Cerebellar cortex (tissue), 1 donor: Measurements from ENCODE around the gene EMC6.

Experiments used
- DNase-seq: peaks from one replicate; pipeline ENCODE4 v3.0.0-alpha.2; 2015; ENCODE audit warnings: low spot score

EMC6 gene

DNA sequence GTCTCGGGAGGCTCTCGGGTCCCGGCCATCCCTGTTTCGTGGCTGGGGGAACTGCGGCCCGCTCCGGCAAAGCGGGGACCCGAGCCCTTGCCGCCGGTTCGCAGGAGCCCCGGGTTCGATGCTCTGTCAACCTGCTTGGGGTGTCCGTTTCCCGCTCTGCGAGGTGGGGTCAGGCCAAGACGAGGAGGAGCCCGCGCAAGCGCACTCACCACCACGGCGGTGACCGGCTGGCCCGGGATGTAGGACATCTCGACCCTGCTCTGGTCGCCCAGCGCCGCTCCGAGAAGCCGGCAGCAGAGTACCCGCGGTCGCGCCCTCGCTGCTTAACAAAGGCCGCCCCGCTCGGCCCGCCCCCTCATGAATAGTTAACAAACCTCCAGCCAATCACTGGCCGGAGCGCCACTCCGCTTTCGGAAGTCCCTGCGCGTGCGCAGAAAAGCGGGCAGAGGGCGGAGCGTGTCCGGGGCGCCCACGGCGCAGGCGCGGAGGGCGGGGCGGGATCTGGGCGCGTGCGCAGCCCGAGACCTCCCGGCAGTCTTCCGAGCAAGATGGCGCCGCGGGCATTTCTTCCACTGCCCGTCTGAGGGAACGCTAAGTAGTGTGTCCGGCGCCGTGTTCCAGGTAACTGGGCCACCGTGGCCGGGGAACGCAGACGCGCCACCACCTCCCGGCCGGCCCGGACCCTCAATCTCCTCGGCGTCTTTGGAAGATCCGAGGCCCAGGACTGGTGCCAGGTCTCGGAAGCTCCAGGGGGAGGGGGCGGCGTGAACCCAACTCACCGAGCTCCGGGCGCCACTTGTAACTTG is at the start of gene EMC6, which contains the start of gene TAX1BP3:
EMC6 (plus strand) TSS at position 534 of the 806 bp plus-strand sequence. CDS start 335 bp downstream, outside the sequence.
TAX1BP3 (minus strand) TSS at position 300 of the 806 bp plus-strand sequence; CDS start at position 248, 52 bp downstream.
- DNase-seq, result peak; percentile 98

DNA sequence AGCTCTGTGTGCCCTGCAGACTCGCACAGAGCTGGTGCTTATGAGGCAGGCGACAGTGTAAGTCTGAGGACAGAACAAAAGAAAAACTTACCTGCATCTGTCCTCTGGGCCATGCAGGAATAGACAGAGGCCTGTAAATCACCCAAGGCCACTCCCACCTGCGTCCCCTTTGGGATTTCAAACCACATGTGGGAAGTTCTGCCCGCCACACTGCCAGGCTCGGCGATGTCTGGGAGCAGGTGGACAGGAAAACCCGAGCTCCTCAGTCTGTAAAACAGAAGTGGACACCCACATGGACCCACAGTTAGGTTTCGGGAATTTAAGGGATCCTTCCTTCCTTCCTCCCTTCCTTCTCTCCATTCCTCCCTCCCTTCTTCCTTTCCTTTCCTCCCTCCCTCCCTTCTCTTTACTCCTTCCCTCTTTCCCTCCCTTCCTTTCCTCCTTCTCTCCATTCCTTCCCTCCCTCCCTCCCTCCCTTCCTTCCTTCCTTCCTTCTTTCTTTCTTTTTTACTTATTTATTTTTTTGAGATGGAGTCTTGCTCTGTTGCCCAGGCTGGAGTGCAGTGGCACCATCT is 47.4 kb upstream of the EMC6 start:
- no peak for DNase-seq

DNA sequence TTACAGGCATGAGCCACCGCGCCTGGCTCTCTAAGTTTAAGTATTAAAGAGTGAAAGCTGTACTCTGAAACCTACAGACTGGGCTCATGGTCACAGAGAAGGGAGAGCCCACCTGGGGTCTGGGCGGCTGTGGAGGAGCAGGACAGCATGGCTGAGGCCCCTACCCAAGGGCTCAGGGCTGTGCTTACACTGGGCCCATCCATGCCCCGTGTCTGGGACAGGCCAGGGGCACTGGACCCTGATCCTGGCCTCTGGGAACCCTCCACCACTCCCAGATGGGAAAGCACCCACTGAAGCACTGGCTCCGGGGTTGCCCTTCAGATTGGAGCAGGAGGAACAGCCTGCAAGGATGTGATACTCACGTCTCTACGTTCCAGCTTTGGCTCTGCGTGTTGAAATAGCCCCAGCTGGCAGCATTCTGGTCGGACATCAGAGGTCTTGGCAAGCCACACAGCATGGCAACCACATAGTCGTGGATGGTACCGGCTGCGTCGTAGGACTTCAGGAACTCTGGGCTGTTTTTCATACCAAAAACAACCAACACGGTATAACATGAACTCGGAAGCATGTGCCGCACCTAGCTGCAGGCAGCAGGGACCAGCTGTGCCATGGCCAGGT is 45.5 kb upstream of the EMC6 start:
- DNase-seq, result no peak

DNA sequence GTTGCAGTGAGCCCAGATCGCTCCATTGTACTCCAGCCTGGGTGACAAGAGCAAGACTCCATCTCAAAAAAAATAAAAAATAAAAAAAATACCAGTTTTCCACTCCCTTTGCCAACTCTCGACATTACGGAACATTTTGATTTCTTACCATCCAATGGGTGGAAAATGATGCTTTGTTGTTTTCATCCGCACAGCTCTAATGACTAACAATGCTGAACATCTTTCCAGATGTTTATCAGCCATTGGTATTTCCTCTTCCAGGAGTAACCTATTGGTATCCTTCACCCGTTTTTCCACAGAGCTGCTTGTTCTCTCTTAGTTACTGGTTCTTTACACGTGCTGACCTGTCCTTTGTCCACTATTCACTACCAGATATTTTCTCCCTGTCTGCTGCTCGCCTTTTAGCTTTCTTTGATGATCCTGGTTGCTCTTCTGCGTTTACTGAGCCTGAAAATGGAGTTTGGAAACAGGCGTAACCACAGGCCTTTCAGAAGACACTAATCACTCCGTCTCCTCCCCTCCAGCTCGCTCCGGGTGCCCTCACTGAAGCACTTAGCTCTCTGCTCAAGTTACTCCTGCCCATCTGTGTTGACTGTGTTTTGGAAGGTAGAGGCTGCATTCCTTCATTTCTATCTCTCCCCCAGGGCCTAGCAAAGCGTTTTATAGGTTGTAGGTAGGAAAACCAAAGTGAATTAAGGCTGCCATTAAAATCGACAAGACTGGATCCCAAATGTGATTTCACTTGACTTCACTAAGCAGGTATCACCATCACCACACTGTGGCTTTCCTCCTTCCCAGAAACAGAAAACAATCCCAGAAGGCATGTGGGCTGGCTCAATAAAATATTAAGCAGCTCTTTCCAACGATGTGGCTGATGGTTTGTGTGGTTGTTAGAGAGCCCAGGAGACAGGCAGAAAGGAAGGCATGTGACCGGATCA is 41.5 kb upstream of the EMC6 start:
- DNase-seq, result no peak

DNA sequence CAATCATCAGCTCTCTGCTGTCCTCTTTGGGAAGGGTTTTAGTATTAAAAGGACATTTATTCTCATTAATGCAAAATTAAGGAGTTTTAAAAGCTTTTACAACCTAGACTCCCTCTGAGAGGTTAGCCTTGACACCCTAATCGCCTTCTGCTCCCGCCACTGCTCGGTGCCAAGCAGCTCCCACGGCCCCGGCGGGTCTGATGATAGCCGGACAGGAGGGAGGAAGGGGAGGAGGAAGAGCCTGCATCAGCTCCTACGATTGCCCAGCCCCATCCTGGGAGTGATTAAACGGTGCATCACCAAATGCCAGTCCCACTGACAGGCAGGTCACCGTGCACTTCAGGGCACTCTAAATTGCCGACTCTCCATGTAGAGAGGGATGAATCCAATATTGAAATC is 40.8 kb upstream of the EMC6 start:
- no peak for DNase-seq

DNA sequence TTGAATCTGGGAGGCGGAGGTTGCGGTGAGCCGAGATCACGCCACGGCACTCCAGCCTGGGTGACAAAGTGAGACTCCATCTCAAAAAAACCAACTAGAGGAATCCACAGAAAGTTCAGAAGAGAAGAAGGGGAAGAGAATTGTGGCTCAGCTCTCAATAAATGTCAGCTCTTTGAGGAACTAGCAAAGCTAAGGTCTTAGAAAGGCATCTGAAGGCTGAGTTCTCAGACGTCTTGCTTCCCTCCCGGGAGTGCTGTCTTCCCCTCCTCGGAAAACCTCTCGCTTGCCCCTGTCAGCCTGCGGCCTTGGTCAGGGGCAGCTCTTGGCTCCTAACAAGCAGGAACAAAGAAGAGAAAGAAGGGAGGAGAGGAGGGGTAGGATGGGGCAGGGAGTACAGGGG is 37.8 kb upstream of the EMC6 start:
- no peak for DNase-seq

DNA sequence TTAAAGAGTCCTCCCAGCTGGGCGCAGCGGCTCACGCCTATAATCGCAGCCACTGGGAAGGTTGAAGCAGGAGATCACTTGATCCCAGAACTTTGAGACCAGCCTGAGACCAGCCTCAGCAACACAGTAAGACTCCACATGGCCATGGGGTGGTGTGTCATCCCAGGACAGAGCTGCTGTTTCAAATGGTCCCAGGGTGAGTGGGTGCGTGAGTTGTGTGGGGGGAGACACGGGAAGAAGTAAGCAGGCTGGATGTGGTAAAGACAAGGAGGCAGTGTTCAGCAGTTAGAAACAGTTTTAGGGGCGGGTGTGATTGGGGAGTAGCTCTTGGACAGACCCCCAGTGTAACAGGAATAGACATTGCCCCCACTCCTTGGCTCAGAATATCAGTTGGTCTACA is 36.3 kb upstream of the EMC6 start:
- DNase-seq, result no peak

DNA sequence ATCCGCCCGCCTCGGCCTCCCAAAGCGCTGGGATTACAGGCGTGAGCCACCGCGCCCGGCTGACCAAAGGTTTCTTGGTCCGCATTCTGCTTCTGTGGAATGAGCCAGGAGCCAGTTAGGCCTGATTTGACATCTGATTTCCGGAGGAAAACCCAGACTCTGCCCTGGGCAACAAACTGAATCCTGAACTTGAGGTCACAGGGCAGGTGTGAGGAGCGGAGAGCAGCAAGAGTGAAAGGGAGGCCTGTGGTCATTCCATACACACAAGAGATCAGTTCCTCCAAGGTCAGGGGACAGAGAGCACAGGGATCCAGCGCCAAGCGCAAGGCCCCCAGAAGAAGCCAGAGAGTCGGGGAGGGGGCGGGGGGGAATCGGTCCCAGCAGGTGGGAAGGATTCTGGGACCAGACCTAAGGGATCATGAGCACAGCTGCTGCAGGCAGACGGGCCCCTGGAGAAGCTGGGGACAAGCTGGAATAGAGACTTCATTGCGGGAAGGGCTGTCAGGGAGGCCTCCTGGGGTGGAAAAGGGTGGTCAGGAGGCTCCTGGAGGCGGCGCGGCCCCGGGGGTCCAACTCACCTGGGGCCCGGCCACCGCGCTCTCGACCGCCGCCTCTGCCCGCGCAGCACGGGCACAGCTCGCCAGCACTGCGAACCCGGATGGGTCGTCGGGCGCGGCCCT is 33.0 kb upstream of the EMC6 start:
- no peak for DNase-seq

DNA sequence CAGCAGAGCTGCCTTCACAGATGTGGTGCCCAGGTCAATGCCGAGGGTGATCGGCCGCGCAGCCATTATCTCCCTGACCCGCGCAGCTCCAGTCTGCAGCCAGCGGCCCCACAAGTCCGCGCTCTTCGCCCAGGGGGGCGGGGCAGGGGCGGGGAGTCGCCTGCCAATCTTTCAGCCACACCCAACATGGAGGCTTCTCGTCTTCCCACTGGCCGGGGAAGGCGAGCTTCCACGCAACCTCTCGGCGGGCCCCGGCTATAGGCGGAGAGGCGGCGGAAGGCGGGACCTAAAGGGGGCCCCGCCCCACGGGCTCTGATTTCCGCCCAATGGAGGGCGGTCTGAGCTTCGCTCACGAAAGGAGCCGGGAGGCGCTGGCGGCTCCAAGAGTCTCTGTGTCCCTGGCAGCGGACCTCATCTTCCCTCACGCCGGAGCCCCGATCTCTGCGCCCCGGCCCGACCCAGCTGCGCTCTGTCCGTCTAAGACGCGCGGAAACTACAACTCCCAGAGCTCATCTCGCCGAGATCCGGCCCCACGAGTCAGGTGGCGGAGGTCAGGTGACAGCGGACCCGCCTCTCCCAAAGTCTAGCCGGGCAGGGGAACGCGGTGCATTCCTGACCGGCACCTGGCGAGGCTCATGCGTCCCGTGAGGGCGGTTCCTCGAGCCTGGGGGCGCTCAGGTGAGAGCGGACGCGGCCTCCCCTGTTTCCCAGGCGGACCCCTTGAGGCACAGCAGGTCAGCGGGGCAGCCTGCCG is 32.3 kb upstream of the EMC6 start, which contains the start of the genes CTNS and SHPK:
CTNS (plus strand) TSS at position 607 of the 754 bp plus-strand sequence. CDS start 3,447 bp downstream, outside the sequence.
SHPK (minus strand) TSS at position 97 of the 754 bp plus-strand sequence; CDS start at position 66, 31 bp downstream.
- peak; percentile 98 for DNase-seq

DNA sequence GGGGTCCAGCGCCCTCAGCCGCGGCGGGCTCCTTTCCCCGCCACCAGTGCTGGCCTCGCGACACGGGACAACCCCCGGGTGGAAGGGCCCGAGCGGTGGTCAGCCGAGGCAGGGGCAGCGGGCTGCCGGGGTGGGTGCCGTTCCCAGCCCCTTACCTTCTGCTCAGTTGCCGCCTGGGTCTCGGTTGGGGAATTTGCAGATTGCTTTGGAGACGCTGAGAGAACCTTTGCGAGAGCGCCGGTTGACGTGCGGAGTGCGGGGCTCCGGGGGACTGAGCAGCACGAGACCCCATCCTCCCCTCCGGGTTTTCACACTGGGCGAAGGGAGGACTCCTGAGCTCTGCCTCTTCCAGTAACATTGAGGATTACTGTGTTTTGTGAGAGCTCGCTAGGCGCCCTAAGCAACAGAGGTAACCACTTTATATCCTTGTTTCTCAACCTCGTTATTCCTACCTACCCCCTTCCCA is 31.7 kb upstream of the EMC6 start:
- DNase-seq, result no peak

DNA sequence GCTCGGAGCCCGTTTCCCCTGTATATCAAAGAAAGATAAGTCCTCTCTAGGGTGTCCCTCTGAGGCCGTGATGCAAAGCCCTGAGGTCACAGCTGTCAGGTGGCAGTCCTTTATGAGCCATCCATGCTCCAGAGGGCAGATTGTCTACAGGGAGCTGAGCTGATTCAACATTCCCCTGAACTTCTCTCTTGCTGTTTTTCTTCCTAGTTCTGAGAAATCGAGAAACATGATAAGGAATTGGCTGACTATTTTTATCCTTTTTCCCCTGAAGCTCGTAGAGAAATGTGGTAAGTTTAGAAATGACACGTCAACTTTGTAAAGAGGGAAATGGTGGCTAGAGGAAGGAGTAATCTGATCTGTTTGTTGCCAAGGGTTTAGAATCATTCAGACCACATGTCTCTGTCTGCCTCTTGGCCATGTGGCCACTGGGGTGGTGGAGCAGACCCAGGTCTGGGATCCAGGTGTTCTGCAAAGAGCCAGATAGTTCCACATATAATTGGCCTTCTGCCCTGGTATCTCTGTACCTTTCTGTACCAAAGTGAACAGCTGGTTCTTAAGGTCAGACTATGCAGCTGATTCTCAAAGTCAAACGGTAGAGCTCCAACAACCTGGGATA is 28.5 kb upstream of the EMC6 start:
- no peak for DNase-seq

DNA sequence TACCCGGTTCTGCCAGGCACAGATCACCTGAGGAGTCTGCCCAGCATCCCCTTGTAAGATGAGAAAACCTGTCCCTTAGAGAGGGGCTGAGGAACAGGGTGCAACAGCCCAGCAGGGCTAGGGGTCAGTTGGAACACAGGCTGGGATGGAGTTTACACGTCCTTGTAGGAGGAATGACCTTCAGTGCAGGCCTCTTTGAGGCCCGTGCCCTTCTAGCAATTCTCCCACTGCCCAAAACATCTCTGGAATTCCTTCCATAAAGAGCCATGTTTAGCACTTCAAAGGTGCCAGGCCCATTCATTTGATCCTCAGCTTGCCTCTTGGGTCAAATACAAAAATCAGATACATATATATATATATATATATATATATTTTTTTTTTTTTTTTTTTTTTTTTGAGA is 27.6 kb upstream of the EMC6 start:
- no peak for DNase-seq

DNA sequence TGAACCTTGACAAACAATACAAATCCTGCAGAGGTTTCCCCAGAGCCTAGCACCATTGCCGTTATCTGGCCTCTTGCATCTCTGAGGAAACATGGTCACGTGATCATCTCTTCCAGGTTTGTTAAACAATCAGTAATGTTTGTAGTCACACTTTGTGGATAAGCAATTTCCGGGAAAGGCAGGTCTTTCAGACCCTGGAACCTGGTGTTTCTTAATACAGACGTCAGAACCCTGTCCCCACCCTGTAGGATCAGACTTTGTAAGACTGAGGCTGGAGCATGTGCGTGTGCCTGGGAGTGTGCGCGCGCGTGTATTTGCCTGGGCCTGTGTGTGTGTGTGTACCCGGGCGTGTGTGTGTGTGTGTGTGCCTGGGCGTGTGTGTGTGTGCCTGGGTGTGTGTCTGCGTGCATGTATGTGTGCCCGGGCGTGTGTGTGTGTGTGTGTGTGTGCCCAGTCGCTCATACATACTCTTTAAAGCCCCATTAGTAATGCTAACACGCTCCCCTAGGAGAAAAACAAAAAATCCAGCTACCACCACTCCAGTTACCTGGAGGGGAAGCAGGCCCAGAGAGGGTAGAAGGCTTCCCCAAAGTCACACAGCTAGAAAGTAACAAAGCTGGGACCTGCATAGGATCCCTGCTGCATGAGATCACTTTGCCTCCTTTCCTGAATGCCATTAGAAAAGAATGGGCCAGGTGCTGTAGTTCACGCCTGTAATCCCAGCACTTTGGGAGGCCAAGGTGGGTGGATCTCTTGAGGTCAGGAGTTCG is 26.7 kb upstream of the EMC6 start:
- no peak for DNase-seq

DNA sequence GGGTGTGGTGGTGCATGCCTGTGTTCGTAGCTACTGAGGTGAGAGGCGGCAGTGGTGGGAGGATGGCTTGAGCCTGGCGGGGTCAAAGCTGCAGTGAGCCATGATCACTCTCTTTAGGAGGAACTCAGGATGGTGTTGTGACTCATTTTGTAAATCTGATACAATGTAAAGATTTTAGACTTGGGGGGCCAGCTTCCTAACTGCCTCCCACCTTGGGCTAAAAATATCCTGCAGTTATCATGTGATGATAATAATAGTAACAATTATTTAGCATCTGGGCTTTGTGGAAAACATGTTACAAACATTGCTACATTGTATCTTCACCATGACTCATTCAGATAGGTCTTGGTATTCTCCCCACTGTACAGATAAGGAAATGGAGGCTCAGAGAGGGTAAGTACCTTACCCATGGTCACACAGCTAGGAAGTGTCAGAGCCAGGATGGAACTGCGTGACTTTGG is 24.7 kb upstream of the EMC6 start:
- DNase-seq, result no peak

DNA sequence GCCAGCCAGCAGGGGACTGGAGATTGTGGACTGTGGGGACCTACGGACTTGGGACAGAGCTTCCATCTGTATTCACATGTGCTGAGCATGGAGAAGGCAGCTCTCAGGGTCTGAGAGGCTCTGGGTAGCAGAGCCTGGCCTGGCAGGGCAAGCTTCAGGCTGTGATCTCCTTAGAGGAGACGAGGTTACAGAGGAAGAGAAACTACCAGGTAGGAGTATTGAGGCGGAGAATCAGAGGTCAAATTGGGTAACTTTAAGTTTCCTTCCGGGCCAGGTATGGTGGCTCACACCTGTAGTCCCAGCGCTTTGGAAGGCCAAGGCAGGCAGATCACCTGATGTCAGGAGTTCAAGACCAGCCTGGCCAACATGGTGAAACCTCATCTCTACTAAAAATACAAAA is 23.3 kb upstream of the EMC6 start:
- no peak for DNase-seq

DNA sequence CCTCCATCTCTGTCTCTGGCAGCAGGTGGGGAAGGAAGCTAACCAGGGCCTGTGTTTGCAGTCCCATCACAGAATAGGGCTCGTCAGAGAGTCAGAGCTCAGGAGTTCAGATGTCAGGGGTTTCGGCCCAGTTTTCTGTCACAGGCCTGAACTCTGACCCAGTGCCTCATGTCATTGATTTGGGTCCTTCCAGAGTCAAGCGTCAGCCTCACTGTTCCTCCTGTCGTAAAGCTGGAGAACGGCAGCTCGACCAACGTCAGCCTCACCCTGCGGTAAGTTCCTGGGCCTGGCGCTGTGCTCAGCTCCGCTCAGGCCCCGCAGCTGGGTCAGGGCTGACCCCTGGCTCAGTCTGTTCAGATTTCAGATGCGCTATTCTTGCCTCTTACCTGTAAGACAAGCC is 21.4 kb upstream of the EMC6 start:
- no peak for DNase-seq

DNA sequence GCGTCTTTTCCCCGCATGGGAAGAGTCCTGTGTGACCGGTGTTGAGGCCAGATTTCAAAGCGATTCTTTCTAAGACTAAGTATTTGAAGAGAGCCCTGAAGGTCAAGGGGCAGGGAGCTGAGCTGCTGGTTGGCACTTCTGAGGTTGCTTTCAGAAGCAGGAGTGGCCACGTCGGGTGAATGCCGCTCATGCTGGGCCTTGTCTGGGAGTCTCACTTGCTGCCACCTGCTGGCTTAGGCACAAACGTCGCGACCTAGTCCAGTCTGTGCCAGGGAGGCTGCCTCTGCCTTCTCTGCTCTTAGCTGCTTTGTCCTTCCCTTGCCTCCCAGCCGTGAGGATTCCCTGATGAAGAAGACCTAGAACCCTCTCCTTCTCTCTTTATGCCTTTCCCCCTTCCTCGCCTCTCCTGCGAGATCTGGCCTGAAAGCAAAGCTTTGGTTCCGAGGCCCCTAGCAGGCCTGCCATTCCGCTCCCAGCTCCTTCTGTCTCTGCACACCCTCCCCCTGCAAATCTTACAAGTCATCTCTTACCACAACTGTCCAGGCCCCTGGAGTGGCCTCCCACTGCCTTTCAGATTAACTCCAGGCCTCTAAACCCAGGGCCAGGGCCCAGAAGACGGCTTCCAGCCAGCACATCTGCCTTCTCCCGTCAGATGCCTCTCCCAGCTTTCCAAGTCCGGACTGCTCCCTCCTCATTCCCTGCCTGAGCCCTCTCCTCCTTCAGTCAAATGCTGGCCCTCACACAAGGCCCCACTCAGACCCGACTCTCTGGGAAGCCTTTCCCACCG is 20.6 kb upstream of the EMC6 start:
- DNase-seq, result peak; percentile 42

DNA sequence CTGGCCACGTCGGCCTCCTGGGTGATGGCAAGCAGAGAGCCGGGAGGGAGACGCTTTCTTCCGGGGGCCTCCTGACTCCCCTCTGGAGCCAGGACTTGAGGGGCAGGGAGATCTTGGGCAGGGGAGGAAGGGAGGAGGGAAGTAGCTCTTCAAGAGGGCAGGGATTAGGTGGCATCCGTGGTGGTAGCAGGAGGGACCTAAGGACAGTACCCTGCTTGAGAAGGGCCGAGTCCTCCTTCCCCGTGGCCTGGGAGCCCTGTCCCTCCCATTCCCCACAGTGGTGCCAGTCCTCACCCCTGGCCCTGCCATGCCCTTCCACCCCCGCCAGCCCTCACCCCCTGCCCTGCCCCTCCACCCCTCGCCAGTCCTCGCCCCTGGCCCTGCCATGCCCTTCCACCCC is 12.8 kb upstream of the EMC6 start:
- no peak for DNase-seq
